GM23338 (cell line): Measurements from ENCODE around the gene ATP9B. TPM values are rescaled to one million over a fixed set of nuclear protein-coding genes. Genes with fewer than 3 reads are reported as not detected.
A peak's percentile ranks its signal among the peaks of the same experiment; 100 is the strongest.

ENCODE experiments used
- ATAC-seq: fragments of 200-7000 bp; cut with Tn5 transposase; 3 replicates; pipeline ENCODE4 v1.9.1; 2020
- DNase-seq: peaks from one replicate; pipeline ENCODE4 v3.0.0-alpha.2; 2015; ENCODE audit warnings: low spot score
- H2AFZ ChIP-seq: fragments of 200-600 bp; sonication (generic); 2 replicates; pipeline ENCODE4 v1.8.0; 2016; ENCODE audit warnings: antibody characterized with exemption, mild to moderate bottlenecking, moderate library complexity
- H3F3A ChIP-seq: fragments of 200-600 bp; sonication (generic); replicated peaks from 2 replicates; pipeline ENCODE4 v1.8.0; 2017; ENCODE audit warnings: antibody characterized with exemption, mixed run types, low read depth
- H3K27ac ChIP-seq: fragments of 200-600 bp; sonication (generic); 2 replicates; pipeline ENCODE4 v1.6.1; 2016; ENCODE audit warnings: low read depth
- H3K27me3 ChIP-seq: fragments of 200-600 bp; sonication (generic); 2 replicates; pipeline ENCODE4 v1.8.0; 2016; ENCODE audit warnings: mild to moderate bottlenecking, mixed run types, moderate library complexity; ENCODE audit not compliant: insufficient read depth
- H3K36me3 ChIP-seq: fragments of 200-600 bp; sonication (generic); 2 replicates; pipeline ENCODE4 v1.8.0; 2016; ENCODE audit warnings: mild to moderate bottlenecking; ENCODE audit not compliant: insufficient read depth
- H3K4me1 ChIP-seq: fragments of 200-600 bp; sonication (generic); 2 replicates; pipeline ENCODE4 v1.8.0; 2016; ENCODE audit warnings: mild to moderate bottlenecking, moderate library complexity; ENCODE audit not compliant: insufficient read depth
- H3K4me2 ChIP-seq: fragments of 200-600 bp; sonication (generic); 2 replicates; pipeline ENCODE4 v1.7.1; 2017; ENCODE audit warnings: mixed run types
- H3K4me3 ChIP-seq: fragments of 200-600 bp; sonication (generic); 2 replicates; pipeline ENCODE4 v1.6.1; 2016; ENCODE audit warnings: mixed run types
- H3K79me2 ChIP-seq: fragments of 200-600 bp; sonication (generic); replicated peaks from 2 replicates; pipeline ENCODE4 v1.8.0; 2017; ENCODE audit warnings: mild to moderate bottlenecking; ENCODE audit not compliant: insufficient read depth
- H3K9me2 ChIP-seq: fragments of 200-600 bp; sonication (generic); 2 replicates; pipeline ENCODE4 v1.8.0; 2017; ENCODE audit not compliant: insufficient read depth
- H4K20me1 ChIP-seq: fragments of 200-600 bp; sonication (generic); replicated peaks from 2 replicates; pipeline ENCODE4 v1.8.0; 2017; ENCODE audit warnings: mild to moderate bottlenecking; ENCODE audit not compliant: insufficient read depth
- H3K27ac Mint-ChIP-seq: 2 replicates; pipeline ENCODE4 v1.8.0; 2020; ENCODE audit warnings: inconsistent platforms, mild to moderate bottlenecking, moderate library complexity, mixed read lengths
- H3K27me3 Mint-ChIP-seq: 3 replicates; pipeline ENCODE4 v1.8.0; 2022; ENCODE audit warnings: low read depth, mild to moderate bottlenecking, moderate library complexity, mixed read lengths, inconsistent platforms; ENCODE audit not compliant: insufficient read depth, poor library complexity
- H3K36me3 Mint-ChIP-seq: 3 replicates; pipeline ENCODE4 v1.8.0; 2021; ENCODE audit warnings: low read depth, mild to moderate bottlenecking, inconsistent platforms, moderate library complexity, mixed read lengths
- H3K4me1 Mint-ChIP-seq: 3 replicates; pipeline ENCODE4 v1.8.0; 2020; ENCODE audit warnings: mild to moderate bottlenecking, inconsistent platforms, mixed read lengths
- H3K4me3 Mint-ChIP-seq: 3 replicates; pipeline ENCODE4 v1.8.0; 2021; ENCODE audit warnings: moderate library complexity, mild to moderate bottlenecking, inconsistent platforms, mixed read lengths
- H3K9me3 Mint-ChIP-seq: 3 replicates; pipeline ENCODE4 v1.8.0; 2020; ENCODE audit warnings: moderate library complexity, mild to moderate bottlenecking, inconsistent platforms, mixed read lengths
- CREB1 ChIP-seq: fragments of 250-450 bp; sonication (Bioruptor Pico); IDR thresholded peaks from 2 replicates; pipeline ENCODE4 v1.5.0; 2020; ENCODE audit warnings: low read depth, mild to moderate bottlenecking, moderate library complexity
- CTCF ChIP-seq, 2 experiments: fragments of 200-600 bp in 1 of 2; sonication (generic) in 1 of 2; conservative IDR thresholded peaks; 2 replicates each; pipeline versions ENCODE4 v1.5.1 to v1.6.1; 2016 to 2017; ENCODE audit warnings: antibody characterized with exemption in 2 of 2, low read depth in 2 of 2, mild to moderate bottlenecking in 2 of 2, moderate library complexity in 1 of 2
- ETS1 ChIP-seq: IDR thresholded peaks from 2 replicates; pipeline ENCODE4 v1.6.1; 2016; ENCODE audit warnings: antibody characterized with exemption
- EZH2 ChIP-seq: fragments of 200-600 bp; sonication (generic); IDR thresholded peaks from one replicate; pipeline ENCODE4 v1.8.0; 2017; ENCODE audit warnings: antibody characterized with exemption, mild to moderate bottlenecking, low read depth; ENCODE audit not compliant: unreplicated experiment
- EZH2phosphoT487 ChIP-seq: fragments of 200-600 bp; sonication (generic); IDR thresholded peaks from one replicate; pipeline ENCODE4 v1.8.1; 2018; ENCODE audit warnings: antibody characterized with exemption; ENCODE audit not compliant: unreplicated experiment
- JUNB ChIP-seq: IDR thresholded peaks from one replicate; pipeline ENCODE4 v1.6.1; 2016; ENCODE audit warnings: antibody characterized with exemption; ENCODE audit not compliant: unreplicated experiment
- POLR2AphosphoS5 ChIP-seq: IDR thresholded peaks from 2 replicates; pipeline ENCODE4 v1.6.1; 2016; ENCODE audit warnings: antibody characterized with exemption, low read depth
- STAT1 ChIP-seq: IDR thresholded peaks from one replicate; pipeline ENCODE4 v1.6.1; 2016; ENCODE audit warnings: antibody characterized with exemption; ENCODE audit not compliant: unreplicated experiment
- ZNF114 ChIP-seq: fragments of 250-450 bp; sonication (Bioruptor Pico); IDR thresholded peaks from 2 replicates; pipeline ENCODE4 v1.5.0; 2020; ENCODE audit warnings: mild to moderate bottlenecking, moderate library complexity
- ZNF331 ChIP-seq: fragments of 250-450 bp; sonication (Bioruptor Pico); IDR thresholded peaks from 2 replicates; pipeline ENCODE4 v1.5.0; 2020; ENCODE audit warnings: low read depth, mild to moderate bottlenecking, moderate library complexity
- ZNF462 ChIP-seq: fragments of 250-450 bp; sonication (Bioruptor Pico); IDR thresholded peaks from 2 replicates; pipeline ENCODE4 v1.5.0; 2020; ENCODE audit warnings: mild to moderate bottlenecking, moderate library complexity
- polyA plus RNA-seq: library from polyadenylated mRNA; unstranded; fragments of >200 nt; fragmentation: Nextera tagmentation; extraction: Ambion mirVana; gene quantifications from 2 replicates; pipeline ENCODE4 v1.2.1, GENCODE V29; 2016
- total RNA-seq: library from RNA; depleted of rRNA; stranded (reverse); fragments of >200 nt; shearing (Covaris generic); gene quantifications from 2 replicates; pipeline ENCODE4 v1.2.3, GENCODE V29; 2014

The ATP9B gene
- total and polyA plus RNA-seq, 2 experiments from 2014 or later: 14.2 to 25.6 TPM

GRCh38 chr18:79374408-79375171, 305.4 kb downstream of the ATP9B start:
- Mint-ChIP-seq H3K27me3 (peaks cover 5% of the 10 kb centered on the region), H3K4me3 (no peak overlapping the region), H3K4me1 (peaks cover 14% of the 10 kb centered on the region; the same call in 1 of the 3 replicates), H3K36me3 (no peaks in the 10 kb centered on the region; the same call in 2 of the 3 replicates), H3K27ac (no peak overlapping the region), H3K9me3 (no peaks in the 10 kb centered on the region)
- ATAC-seq: no peak
- H3K4me2 ChIP-seq: no peak overlapping the region
- H3K36me3 ChIP-seq: no peaks in the 10 kb centered on the region
- no peaks in the 10 kb centered on the region for H3K9me2 ChIP-seq
- H3K27me3 ChIP-seq: no peaks in the 10 kb centered on the region
- no peak overlapping the region for H3K4me3 ChIP-seq
- no peak for DNase-seq
- H3K4me1 ChIP-seq: no peaks in the 10 kb centered on the region
- H3K79me2 ChIP-seq: no peaks in the 10 kb centered on the region
- no peak overlapping the region for H2AFZ ChIP-seq
- no peaks in the 10 kb centered on the region for H4K20me1 ChIP-seq
- TF ChIP-seq POLR2AphosphoS5 (no peak), ZNF114 (no peak), STAT1 (no peak)
- 0 out of 2 replicates have a peak, but pooled peaks cover 5% of the 10 kb centered on the region for H3F3A ChIP-seq
- no peak overlapping the region for H3K27ac ChIP-seq

- Histone ChIP-seq H3K27ac (no peak overlapping the region), H3K79me2 (no peaks in the 10 kb centered on the region), H2AFZ (no peak overlapping the region), H3K4me3 (no peak overlapping the region), H3K9me2 (no peaks in the 10 kb centered on the region), H3F3A (0 out of 2 replicates have a peak, but pooled peaks cover 5% of the 10 kb centered on the region), H3K36me3 (no peaks in the 10 kb centered on the region), H3K4me2 (no peak overlapping the region), H4K20me1 (no peaks in the 10 kb centered on the region), H3K4me1 (no peaks in the 10 kb centered on the region), H3K27me3 (no peaks in the 10 kb centered on the region)
- Mint-ChIP-seq H3K9me3 (no peaks in the 10 kb centered on the region), H3K4me3 (no peak overlapping the region), H3K27ac (peak overlapping the region; percentile 19; the same call in 1 of the 2 replicates), H3K4me1 (peaks cover 14% of the 10 kb centered on the region; the same call in 1 of the 3 replicates), H3K36me3 (no peaks in the 10 kb centered on the region), H3K27me3 (peaks cover 4% of the 10 kb centered on the region)
- ATAC-seq (no peak), DNase-seq (no peak)
- TF ChIP-seq EZH2phosphoT487 (no peak), ZNF331 (CRISPR knock-in tag) (no peak), ETS1 (no peak), JUNB (no peak), EZH2 (no peak), ZNF114 (no peak), ZNF462 (CRISPR knock-in tag) (no peak), CREB1 (CRISPR knock-in tag) (no peak), CTCF (conservative IDR thresholded peaks at IDR 0.05; ENCODE audit: low read depth in 2 of 2) (no peak), POLR2AphosphoS5 (no peak)
Measured at GRCh38 chr18:79375441-79376154, 306.4 kb downstream of the ATP9B start.
